ENCODE results near the gene CSRNP3. TPM values are rescaled to one million over a fixed set of nuclear protein-coding genes. Genes with fewer than 3 reads are reported as not detected.

The CSRNP3 gene
- total and polyA plus RNA-seq, 9 donors, result 2.9 to 16.2 (median 6.9) TPM

GRCh38 chr2:165596788-165597187 lies 127.3 kb downstream of the CSRNP3 start:
- no peak for TF ChIP-seq CTCF (IDR thresholded peaks at IDR 0.05)
- no peak for TF ChIP-seq POLR2A (IDR thresholded peaks at IDR 0.05)
- TF ChIP-seq EP300 (IDR thresholded peaks at IDR 0.05), result no peak
- Histone ChIP-seq H3K27ac (no peak overlapping the region), H3K4me3 (no peak overlapping the region), H3K36me3 (no peaks in the 10 kb centered on the region), H3K4me1 (ENCODE audit: insufficient read depth) (no peaks in the 10 kb centered on the region), H3K9me3 (no peaks in the 10 kb centered on the region), H3K27me3 (no peaks in the 10 kb centered on the region)
- DNase-seq, result no peak
- WGBS, 3 donors, result 81 to 84% (median 82%) methylated on average over 3 of the region's 3 CpGs
- intact Hi-C loops (cut with DNase I), result no loop called here

GRCh38 chr2:165601065-165601830 lies 131.8 kb downstream of the CSRNP3 start:
- TF ChIP-seq POLR2A (IDR thresholded peaks at IDR 0.05) (no peak), CTCF (IDR thresholded peaks at IDR 0.05) (no peak), EP300 (IDR thresholded peaks at IDR 0.05) (no peak)
- Histone ChIP-seq H3K4me1 (ENCODE audit: insufficient read depth) (peaks cover 3% of the 10 kb centered on the region), H3K27ac (no peak overlapping the region), H3K9me3 (no peaks in the 10 kb centered on the region), H3K4me3 (no peak overlapping the region), H3K36me3 (no peaks in the 10 kb centered on the region), H3K27me3 (peaks cover 3% of the 10 kb centered on the region)
- DNase-seq, result no peak
- WGBS, 3 donors, result 52 to 70% (median 68%) methylated on average over 1 of the region's 1 CpG
- intact Hi-C loops (cut with DNase I), result no loop called here

GRCh38 chr2:165601928-165602521 lies 132.5 kb downstream of the CSRNP3 start:
- H3K4me3 ChIP-seq, result no peak overlapping the region

GRCh38 chr2:165609672-165610071 lies 140.2 kb downstream of the CSRNP3 start:
- TF ChIP-seq EP300 (IDR thresholded peaks at IDR 0.05) (no peak), POLR2A (IDR thresholded peaks at IDR 0.05) (no peak), CTCF (IDR thresholded peaks at IDR 0.05) (no peak)
- intact Hi-C loops (cut with DNase I), result no loop called here
- H3K4me3 ChIP-seq, result no peak overlapping the region
- H3K36me3 ChIP-seq, result no peaks in the 10 kb centered on the region
- peaks cover 2% of the 10 kb centered on the region for H3K4me1 ChIP-seq (ENCODE audit: insufficient read depth)
- no peaks in the 10 kb centered on the region for H3K9me3 ChIP-seq
- H3K27ac ChIP-seq, result no peak overlapping the region
- WGBS, 3 donors, result 78 to 87% (median 86%) methylated on average over 6 of the region's 6 CpGs
- DNase-seq, result no peak
- H3K27me3 ChIP-seq, result no peaks in the 10 kb centered on the region

More at GRCh38 chr2:165601928-165602521, 132.5 kb downstream of the CSRNP3 start:
- TF ChIP-seq POLR2A (IDR thresholded peaks at IDR 0.05), result no peak
- Histone ChIP-seq H3K27me3 (peaks cover 3% of the 10 kb centered on the region), H3K9me3 (no peaks in the 10 kb centered on the region), H3K27ac (no peak overlapping the region), H3K36me3 (no peaks in the 10 kb centered on the region), H3K4me1 (ENCODE audit: insufficient read depth) (peaks cover 3% of the 10 kb centered on the region)
- intact Hi-C loops (cut with DNase I), result no loop called here
- DNase-seq, result no peak
- WGBS, 3 donors, result 31 to 56% (median 40%) methylated on average over 3 of the region's 3 CpGs

- Histone ChIP-seq H3K36me3 (no peaks in the 10 kb centered on the region), H3K9me3 (no peaks in the 10 kb centered on the region), H3K4me3 (no peak overlapping the region), H3K4me1 (ENCODE audit: insufficient read depth) (peaks cover 2% of the 10 kb centered on the region), H3K27me3 (no peaks in the 10 kb centered on the region), H3K27ac (no peak overlapping the region)
- 46 to 61% (median 58%) methylated on average over 6 of the region's 6 CpGs for WGBS, 3 donors
- no peak for DNase-seq
- no peak for TF ChIP-seq POLR2A (IDR thresholded peaks at IDR 0.05)
- intact Hi-C loops (cut with DNase I), result no loop called here
Measured at GRCh38 chr2:165610591-165611029, 141.1 kb downstream of the CSRNP3 start.

Data from ovary (tissue), 9 donors.